Esophagus muscularis mucosa (tissue), 4 donors: ENCODE data around the gene TRUB2. TPM values are rescaled to one million over a fixed set of nuclear protein-coding genes. Genes with fewer than 3 reads are reported as not detected.

ENCODE experiments used
- DNase-seq: peaks from one replicate; pipeline ENCODE4 v3.0.0-alpha.2; 2017; ENCODE audit errors: extremely low spot score
- H3K27ac ChIP-seq, 4 donors: fragments of 200-600 bp; sonication (generic); replicated peaks in 1 of 4; 1 replicate in 3 of 4; 2 replicates in 1 of 4; pipeline ENCODE4 v1.5.1; 2016 to 2019; ENCODE audit warnings: mild to moderate bottlenecking in 1 of 4
- H3K27me3 ChIP-seq, 4 donors: fragments of 200-600 bp; sonication (generic); one replicate each; pipeline versions ENCODE4 v1.5.1 to v1.6.0; 2016 to 2019
- H3K36me3 ChIP-seq, 4 donors: fragments of 200-600 bp; sonication (generic); one replicate each; pipeline ENCODE4 v1.5.1; 2016 to 2019
- H3K4me1 ChIP-seq, 4 donors: fragments of 200-600 bp; sonication (generic); one replicate each; pipeline ENCODE4 v1.5.1; 2016 to 2019
- H3K4me3 ChIP-seq, 4 donors: fragments of 200-600 bp; sonication (generic); 1 replicate in 2 of 4; 2 replicates in 2 of 4; pipeline ENCODE4 v1.5.1; 2016 to 2019; ENCODE audit warnings: mild to moderate bottlenecking in 4 of 4, moderate library complexity in 1 of 4
- H3K9me3 ChIP-seq, 4 donors: fragments of 200-600 bp; sonication (generic); 1 replicate in 3 of 4; 2 replicates in 1 of 4; pipeline ENCODE4 v1.5.1; 2016 to 2019
- EP300 ChIP-seq: sonication (generic); formaldehyde crosslinking; IDR thresholded peaks from one replicate; pipeline ENCODE4 v1.6.1; 2017; ENCODE audit warnings: antibody characterized with exemption
- POLR2A ChIP-seq: fragments of 450-650 bp; IDR thresholded peaks from one replicate; pipeline ENCODE4 v1.6.1; 2017; ENCODE audit warnings: antibody characterized with exemption, moderate library complexity, mild to moderate bottlenecking, low read depth
- POLR2AphosphoS5 ChIP-seq, 2 donors: sonication (generic); formaldehyde crosslinking; IDR thresholded peaks; one replicate each; pipeline ENCODE4 v1.6.1; 2017; ENCODE audit warnings: antibody characterized with exemption in 2 of 2
- WGBS: methylation state at CpG from one replicate; pipeline ENCODE4 v1.1.5; 2018; 5-methylcytosine and 5-hydroxymethylcytosine counted together
- intact Hi-C: fragments of 100-400 bp; cut with DNase I; formaldehyde crosslinking; loops from one replicate; pipeline ENCODE4 v1.15.1; 2023
- total RNA-seq, 4 donors: library from RNA; depleted of rRNA; stranded (reverse); fragments of >200 nt; gene quantifications; one replicate each; pipeline versions ENCODE4 v1.1.0 to v1.2.1, GENCODE V29; 2016
- TF ChIP-seq, protein P1 (sequence below), 3 experiments: fragments of 200-600 bp in 2 of 3; fragments of 450-650 bp in 1 of 3; sonication (generic) in 2 of 3; IDR thresholded peaks; one replicate each; pipeline ENCODE4 v1.5.1; 2017 to 2019; ENCODE audit warnings: antibody characterized with exemption in 3 of 3, mild to moderate bottlenecking in 2 of 3, moderate library complexity in 1 of 3

TRUB2 gene
- total RNA-seq, 4 donors from 2014 or later: 5.4 to 13.2 (median 9.5) TPM

DNA sequence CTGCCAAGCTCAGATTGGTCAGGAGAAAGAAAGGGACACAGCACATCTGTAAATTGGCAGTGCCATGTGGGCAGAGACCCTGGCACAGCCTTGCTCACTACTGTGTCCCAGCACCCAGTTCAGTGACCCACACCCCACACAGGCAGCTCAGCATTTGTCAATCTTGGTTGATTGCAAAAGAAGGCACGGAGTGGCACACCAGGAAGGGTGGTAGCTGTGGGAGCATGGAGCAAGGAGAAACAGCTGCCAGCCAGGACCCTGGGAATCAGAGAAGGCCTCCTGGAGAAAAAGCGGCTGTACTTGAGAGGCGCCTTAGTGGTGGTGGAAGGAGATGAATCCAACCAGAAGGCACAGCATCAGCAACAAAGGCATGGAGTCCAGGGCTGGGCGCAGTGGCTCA, 21.6 kb upstream of the TRUB2 start:
- no peak overlapping the region for H3K4me3 ChIP-seq
- no peak overlapping the region for H3K27ac ChIP-seq
- no peak for DNase-seq
- H3K27me3 ChIP-seq: no peaks in the 10 kb centered on the region
- intact Hi-C loops: no loop called here
- no peaks in the 10 kb centered on the region for H3K9me3 ChIP-seq
- no peak for TF ChIP-seq POLR2AphosphoS5 (IDR thresholded peaks at IDR 0.05)
- TF ChIP-seq, protein P1, sequence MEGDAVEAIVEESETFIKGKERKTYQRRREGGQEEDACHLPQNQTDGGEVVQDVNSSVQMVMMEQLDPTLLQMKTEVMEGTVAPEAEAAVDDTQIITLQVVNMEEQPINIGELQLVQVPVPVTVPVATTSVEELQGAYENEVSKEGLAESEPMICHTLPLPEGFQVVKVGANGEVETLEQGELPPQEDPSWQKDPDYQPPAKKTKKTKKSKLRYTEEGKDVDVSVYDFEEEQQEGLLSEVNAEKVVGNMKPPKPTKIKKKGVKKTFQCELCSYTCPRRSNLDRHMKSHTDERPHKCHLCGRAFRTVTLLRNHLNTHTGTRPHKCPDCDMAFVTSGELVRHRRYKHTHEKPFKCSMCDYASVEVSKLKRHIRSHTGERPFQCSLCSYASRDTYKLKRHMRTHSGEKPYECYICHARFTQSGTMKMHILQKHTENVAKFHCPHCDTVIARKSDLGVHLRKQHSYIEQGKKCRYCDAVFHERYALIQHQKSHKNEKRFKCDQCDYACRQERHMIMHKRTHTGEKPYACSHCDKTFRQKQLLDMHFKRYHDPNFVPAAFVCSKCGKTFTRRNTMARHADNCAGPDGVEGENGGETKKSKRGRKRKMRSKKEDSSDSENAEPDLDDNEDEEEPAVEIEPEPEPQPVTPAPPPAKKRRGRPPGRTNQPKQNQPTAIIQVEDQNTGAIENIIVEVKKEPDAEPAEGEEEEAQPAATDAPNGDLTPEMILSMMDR (IDR thresholded peaks at IDR 0.05): no peak
- no peak for TF ChIP-seq POLR2A
- no peak for TF ChIP-seq EP300
- peaks cover 4 to 26% (median 20%) of the 10 kb centered on the region in 4 donors for H3K4me1 ChIP-seq
- WGBS: 96% methylated on average over 4 of the region's 4 CpGs
- H3K36me3 ChIP-seq: peaks cover 57 to 69% (median 67%) of the 10 kb centered on the region in 4 donors

- peaks cover 51 to 62% (median 60%) of the 10 kb centered on the region in 4 donors for H3K36me3 ChIP-seq
- 100% methylated on average over 5 of the region's 8 CpGs for WGBS
Measured at GRCh38 chr9:128342971-128343680, 20.9 kb upstream of the TRUB2 start.

DNA sequence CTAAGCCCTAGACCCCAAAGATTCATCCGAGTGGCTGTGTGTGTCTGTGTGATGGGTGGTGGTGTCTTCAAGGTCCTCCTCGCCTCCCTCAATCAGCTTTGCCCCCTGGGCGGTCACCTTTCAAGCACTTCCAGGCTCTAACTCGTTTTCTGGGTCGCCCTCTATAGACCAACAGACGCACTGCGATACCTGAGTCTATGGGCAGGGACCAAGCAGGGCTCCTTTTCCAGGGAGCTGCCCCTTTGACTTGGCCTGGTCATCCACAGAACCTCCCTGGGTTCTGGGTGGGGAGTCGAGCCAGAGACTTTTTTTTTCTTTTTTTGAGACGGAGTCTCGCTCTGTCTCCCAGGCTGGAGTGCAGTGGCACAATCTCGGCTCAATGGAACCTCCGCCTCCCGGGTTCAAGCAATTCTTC, 19.2 kb upstream of the TRUB2 start:
- Histone ChIP-seq H3K9me3 (no peaks in the 10 kb centered on the region), H3K36me3 (peaks cover 37 to 45% (median 43%) of the 10 kb centered on the region in 4 donors), H3K4me3 (peak overlapping the region; percentile 77 to 97 (median 90)), H3K27ac (peak overlapping the region; percentile 80 to 87 (median 85)), H3K27me3 (no peaks in the 10 kb centered on the region), H3K4me1 (peaks cover 4 to 26% (median 20%) of the 10 kb centered on the region in 4 donors)
- DNase-seq: no peak
- WGBS: 19% methylated on average over 9 of the region's 13 CpGs
- TF ChIP-seq POLR2A (no peak), POLR2AphosphoS5 (IDR thresholded peaks at IDR 0.05) (peak in 1 of 2 donors; percentile 19)
- TF ChIP-seq, protein P1 (IDR thresholded peaks at IDR 0.05): peak; percentile 46 to 69 (median 57)
- intact Hi-C loops: no loop called here

More at GRCh38 chr9:128342971-128343680, 20.9 kb upstream of the TRUB2 start:
- no peaks in the 10 kb centered on the region for H3K9me3 ChIP-seq
- TF ChIP-seq POLR2A (no peak), POLR2AphosphoS5 (IDR thresholded peaks at IDR 0.05) (no peak), EP300 (no peak)
- TF ChIP-seq, protein P1 (IDR thresholded peaks at IDR 0.05): no peak
- DNase-seq: no peak
- H3K4me3 ChIP-seq: no peak overlapping the region
- peaks cover 4 to 26% (median 20%) of the 10 kb centered on the region in 4 donors for H3K4me1 ChIP-seq
- intact Hi-C loops: no loop called here
- H3K27me3 ChIP-seq: no peaks in the 10 kb centered on the region
- H3K27ac ChIP-seq: no peak overlapping the region

GRCh38 chr9:128340691-128341434, 18.6 kb upstream of the TRUB2 start:
- DNase-seq: no peak
- intact Hi-C loops: no loop called here
- Histone ChIP-seq H3K9me3 (no peaks in the 10 kb centered on the region), H3K27ac (peak overlapping the region; percentile 80 to 87 (median 85)), H3K36me3 (peaks cover 31 to 40% (median 37%) of the 10 kb centered on the region in 4 donors), H3K27me3 (no peaks in the 10 kb centered on the region), H3K4me1 (peaks cover 4 to 26% (median 20%) of the 10 kb centered on the region in 4 donors), H3K4me3 (peak overlapping the region; percentile 77 to 97 (median 90))
- WGBS: 2% methylated on average over 7 of the region's 48 CpGs
- TF ChIP-seq POLR2A (no peak), EP300 (no peak), POLR2AphosphoS5 (IDR thresholded peaks at IDR 0.05) (no peak)
- TF ChIP-seq, protein P1 (IDR thresholded peaks at IDR 0.05): no peak
